Transverse colon (tissue), 4 donors: ENCODE data around the gene ELF2.

Experiments used
- POLR2AphosphoS5 ChIP-seq, 3 donors: sonication (generic); formaldehyde crosslinking; IDR thresholded peaks; one replicate each; pipeline ENCODE4 v1.6.1; 2016; ENCODE audit warnings: antibody characterized with exemption in 3 of 3
- TF ChIP-seq, protein P1 (sequence below), 5 experiments: fragments of 200-600 bp in 3 of 5; fragments of 450-650 bp in 2 of 5; sonication (generic) in 3 of 5; IDR thresholded peaks; 1 replicate in 2 of 5; 2 replicates in 3 of 5; pipeline ENCODE4 v1.5.1; 2016 to 2017; ENCODE audit warnings: antibody characterized with exemption in 5 of 5, inconsistent platforms in 3 of 5, mild to moderate bottlenecking in 2 of 5, moderate library complexity in 1 of 5

DNA sequence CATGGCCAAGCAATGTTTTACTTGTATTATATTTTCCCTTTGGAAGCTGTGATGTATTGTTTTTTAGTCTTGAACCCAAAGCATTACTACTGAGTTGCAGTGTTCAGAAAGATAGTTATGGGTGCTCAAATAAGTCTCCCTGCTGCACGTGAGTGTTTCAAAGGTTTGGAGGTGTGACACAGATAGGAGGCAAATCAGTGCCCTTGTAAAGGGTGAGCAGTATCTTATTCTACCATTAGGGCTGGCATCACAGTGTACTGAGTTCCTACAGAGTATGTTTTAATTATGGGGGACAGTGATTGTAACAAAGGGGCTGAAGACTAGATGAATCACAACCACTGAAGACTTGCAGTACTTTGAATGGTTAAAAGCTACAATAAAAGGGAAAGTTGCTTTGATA is 123.1 kb downstream of the ELF2 start:
- TF ChIP-seq, protein P1, sequence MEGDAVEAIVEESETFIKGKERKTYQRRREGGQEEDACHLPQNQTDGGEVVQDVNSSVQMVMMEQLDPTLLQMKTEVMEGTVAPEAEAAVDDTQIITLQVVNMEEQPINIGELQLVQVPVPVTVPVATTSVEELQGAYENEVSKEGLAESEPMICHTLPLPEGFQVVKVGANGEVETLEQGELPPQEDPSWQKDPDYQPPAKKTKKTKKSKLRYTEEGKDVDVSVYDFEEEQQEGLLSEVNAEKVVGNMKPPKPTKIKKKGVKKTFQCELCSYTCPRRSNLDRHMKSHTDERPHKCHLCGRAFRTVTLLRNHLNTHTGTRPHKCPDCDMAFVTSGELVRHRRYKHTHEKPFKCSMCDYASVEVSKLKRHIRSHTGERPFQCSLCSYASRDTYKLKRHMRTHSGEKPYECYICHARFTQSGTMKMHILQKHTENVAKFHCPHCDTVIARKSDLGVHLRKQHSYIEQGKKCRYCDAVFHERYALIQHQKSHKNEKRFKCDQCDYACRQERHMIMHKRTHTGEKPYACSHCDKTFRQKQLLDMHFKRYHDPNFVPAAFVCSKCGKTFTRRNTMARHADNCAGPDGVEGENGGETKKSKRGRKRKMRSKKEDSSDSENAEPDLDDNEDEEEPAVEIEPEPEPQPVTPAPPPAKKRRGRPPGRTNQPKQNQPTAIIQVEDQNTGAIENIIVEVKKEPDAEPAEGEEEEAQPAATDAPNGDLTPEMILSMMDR (IDR thresholded peaks at IDR 0.05): no peak
- no peak for TF ChIP-seq POLR2AphosphoS5 (IDR thresholded peaks at IDR 0.05)
